ENCODE measurements around the gene CCSER1.

GRCh38 chr4:90950385-90950841 is 823.2 kb downstream of the CCSER1 start:
- TF ChIP-seq CTCF (conservative IDR thresholded peaks at IDR 0.05; ENCODE audit: low read length) = no peak
- TF ChIP-seq EZH2phosphoT487 (IDR thresholded peaks at IDR 0.05; ENCODE audit: borderline replicate concordance, low read depth, low read length) = no peak
